ENCODE measurements around the gene TRIM41.

DNA sequence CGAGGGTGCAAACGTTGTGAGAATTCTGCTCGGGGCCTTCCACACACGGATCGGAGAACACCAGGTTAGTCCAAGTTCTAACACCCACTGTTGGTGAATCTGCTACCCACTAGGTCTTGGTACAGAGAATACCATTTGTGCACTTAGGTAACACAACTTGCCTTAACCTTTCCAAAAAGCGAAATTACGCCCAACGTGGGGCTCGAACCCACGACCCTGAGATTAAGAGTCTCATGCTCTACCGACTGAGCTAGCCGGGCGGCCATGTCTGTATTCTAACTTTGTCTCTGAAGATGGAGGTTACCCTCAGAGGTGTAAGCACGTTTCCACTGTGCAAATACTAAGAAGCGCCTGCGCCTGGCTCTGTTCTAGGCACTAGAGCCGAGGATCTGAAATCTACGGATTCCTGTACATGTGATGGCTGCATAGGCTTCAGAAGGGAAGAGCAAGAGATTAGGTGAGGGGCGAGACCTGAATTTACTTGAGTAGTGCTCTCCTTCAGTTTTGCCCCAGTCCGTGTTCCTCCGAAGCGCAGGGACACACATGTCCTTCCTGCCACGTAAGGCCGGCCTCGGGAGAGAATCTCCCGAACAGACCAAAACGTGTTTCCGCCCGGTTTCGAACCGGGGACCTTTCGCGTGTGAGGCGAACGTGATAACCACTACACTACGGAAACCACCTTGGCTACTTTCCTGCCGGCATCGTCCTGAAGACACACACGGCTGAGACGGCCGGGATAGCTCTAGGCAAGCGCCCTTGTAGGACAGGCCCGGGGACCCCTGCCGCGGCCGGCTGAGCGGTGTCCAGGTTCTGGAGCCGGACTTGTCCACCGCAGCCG lies 1.1 kb upstream of the TRIM41 start:
- TF ChIP-seq EP300 (IDR thresholded peaks at IDR 0.05; ENCODE audit: low read depth): no peak
- TF ChIP-seq, protein P1, sequence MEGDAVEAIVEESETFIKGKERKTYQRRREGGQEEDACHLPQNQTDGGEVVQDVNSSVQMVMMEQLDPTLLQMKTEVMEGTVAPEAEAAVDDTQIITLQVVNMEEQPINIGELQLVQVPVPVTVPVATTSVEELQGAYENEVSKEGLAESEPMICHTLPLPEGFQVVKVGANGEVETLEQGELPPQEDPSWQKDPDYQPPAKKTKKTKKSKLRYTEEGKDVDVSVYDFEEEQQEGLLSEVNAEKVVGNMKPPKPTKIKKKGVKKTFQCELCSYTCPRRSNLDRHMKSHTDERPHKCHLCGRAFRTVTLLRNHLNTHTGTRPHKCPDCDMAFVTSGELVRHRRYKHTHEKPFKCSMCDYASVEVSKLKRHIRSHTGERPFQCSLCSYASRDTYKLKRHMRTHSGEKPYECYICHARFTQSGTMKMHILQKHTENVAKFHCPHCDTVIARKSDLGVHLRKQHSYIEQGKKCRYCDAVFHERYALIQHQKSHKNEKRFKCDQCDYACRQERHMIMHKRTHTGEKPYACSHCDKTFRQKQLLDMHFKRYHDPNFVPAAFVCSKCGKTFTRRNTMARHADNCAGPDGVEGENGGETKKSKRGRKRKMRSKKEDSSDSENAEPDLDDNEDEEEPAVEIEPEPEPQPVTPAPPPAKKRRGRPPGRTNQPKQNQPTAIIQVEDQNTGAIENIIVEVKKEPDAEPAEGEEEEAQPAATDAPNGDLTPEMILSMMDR (IDR thresholded peaks at IDR 0.05): no peak
- TF ChIP-seq POLR2A (IDR thresholded peaks at IDR 0.05): no peak
- peak in 2 of 3 donors; percentile 38 to 76 for TF ChIP-seq POLR2AphosphoS5 (IDR thresholded peaks at IDR 0.05)

All from transverse colon (tissue), 4 donors.